Measurements from ENCODE around the gene SYNGR4. TPM values are rescaled to one million over a fixed set of nuclear protein-coding genes. Genes with fewer than 3 reads are reported as not detected.

The SYNGR4 gene
- total RNA-seq, 1 experiment from 2014 or later, result 0.49 TPM

DNA sequence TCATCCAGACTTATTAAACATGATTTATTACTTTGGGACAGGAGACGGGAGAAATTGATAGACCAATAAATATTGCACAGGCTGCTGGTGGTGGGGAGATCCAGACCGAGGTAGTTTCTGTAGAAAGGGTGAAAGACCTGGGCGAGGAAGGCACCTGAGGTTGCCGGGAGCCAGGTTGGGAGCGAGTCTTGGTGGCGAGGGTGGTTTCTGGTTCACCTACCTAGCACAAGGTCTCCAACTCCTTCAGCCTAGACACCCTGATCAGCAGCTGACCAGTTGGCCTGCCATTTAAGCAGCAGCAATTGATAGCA lies 31.9 kb upstream of the SYNGR4 start:
- peak overlapping the region; percentile 97 for H3K4me2 ChIP-seq (ENCODE audit: low read length)
- H3K9ac ChIP-seq (ENCODE audit: low read length), result peak overlapping the region; percentile 70
- no TSS peak for BruUV-seq (replicated peaks)
- RAD21 ChIA-PET (ENCODE audit: low non-redundant PET in 1 of 2, low total read pairs in 2 of 2, uncharacterized antibody in 2 of 2, unreplicated experiment in 2 of 2), result interaction anchor here (1.6 to 3.5 kb wide), 3 partner anchors 11 to 66 kb away, joined by 7 to 54 read pairs (median 32); a partner anchor contains a TSS
- POLR2A ChIA-PET, result interaction anchor here (0.6 to 2.7 kb wide), 7 partner anchors 8 to 287 kb away, joined by 3 to 53 read pairs (median 4); partner anchors contain the start of genes EMP3, RPL18, SPHK2 and SYNGR4
- H3K36me3 ChIP-seq (ENCODE audit: control insufficient read depth in 1 of 2, insufficient read depth in 2 of 2, low read length in 2 of 2), result peaks cover 0 to 6% of the 10 kb centered on the region in 2 experiments; a peak in 1 of 4 replicates
- H3K27ac ChIP-seq (ENCODE audit: low read depth, low read length), result peak overlapping the region; percentile 74
- no peak overlapping the region for H2AFZ ChIP-seq (ENCODE audit: low read depth, low read length, poor library complexity, severe bottlenecking)
- DNase-seq (ENCODE audit: low read depth, low spot score) (no peak), ATAC-seq (no peak)
- CTCF ChIA-PET, result interaction anchor here (0.7 to 4.4 kb wide), 12 partner anchors 9 to 256 kb away, joined by 3 to 158 read pairs (median 4); partner anchors contain the start of genes EMP3, KDELR1, SYNGR4 and TMEM143
- H3K9me3 ChIP-seq (ENCODE audit: control insufficient read depth in 1 of 2, insufficient read depth in 1 of 2, low read depth in 1 of 2, low read length in 2 of 2), result no peaks in the 10 kb centered on the region
- H3K79me2 ChIP-seq (ENCODE audit: insufficient read depth, low read length), result peaks cover 6% of the 10 kb centered on the region; the same call in 1 of the 2 replicates
- TF ChIP-seq, protein P1, sequence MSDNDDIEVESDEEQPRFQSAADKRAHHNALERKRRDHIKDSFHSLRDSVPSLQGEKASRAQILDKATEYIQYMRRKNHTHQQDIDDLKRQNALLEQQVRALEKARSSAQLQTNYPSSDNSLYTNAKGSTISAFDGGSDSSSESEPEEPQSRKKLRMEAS (IDR thresholded peaks at IDR 0.05), result no peak
- no peak for TF ChIP-seq YY1 (IDR thresholded peaks at IDR 0.05; ENCODE audit: extremely low read depth, insufficient replicate concordance, low read depth, low read length)
- TF ChIP-seq CEBPB (IDR thresholded peaks at IDR 0.05; ENCODE audit: low read depth), result no peak
- TF ChIP-seq CTCF (IDR thresholded peaks at IDR 0.05 in 2 of 3, conservative IDR thresholded peaks at IDR 0.05 in 1 of 3; ENCODE audit: borderline replicate concordance in 1 of 3, insufficient read depth in 1 of 3, low read depth in 2 of 3, low read length in 2 of 3), result no peak
- TF ChIP-seq ZFX (IDR thresholded peaks at IDR 0.05), result no peak
- TF ChIP-seq CBX3 (IDR thresholded peaks at IDR 0.05; ENCODE audit: low read depth), result no peak
- no peak for TF ChIP-seq REST (IDR thresholded peaks at IDR 0.05; ENCODE audit: low read depth)
- no peak for TF ChIP-seq ZBTB33 (IDR thresholded peaks at IDR 0.05; ENCODE audit: extremely low read depth, insufficient replicate concordance, low read length)
- no peak for TF ChIP-seq FOSL1 (IDR thresholded peaks at IDR 0.05; ENCODE audit: low read depth)
- no peak for TF ChIP-seq POLR2AphosphoS5 (IDR thresholded peaks at IDR 0.05; ENCODE audit: low read depth, low read length)
- no peak for TF ChIP-seq RAD21 (IDR thresholded peaks at IDR 0.05; ENCODE audit: low read depth)
- no peak for TF ChIP-seq JUND (IDR thresholded peaks at IDR 0.05)
- peak overlapping the region in 1 of 2 experiments; percentile 21; a peak in 2 of 4 replicates for H3K4me3 ChIP-seq (replicated peaks in 1 of 2; ENCODE audit: low read depth in 1 of 2, low read length in 2 of 2)
- peaks cover 12 to 38% of the 10 kb centered on the region in 2 experiments for H3K4me1 ChIP-seq (ENCODE audit: control insufficient read depth in 1 of 2, insufficient read depth in 2 of 2, low read length in 2 of 2)
- no peaks in the 10 kb centered on the region for H3K9me2 ChIP-seq (ENCODE audit: insufficient read depth)
- no peaks in the 10 kb centered on the region for H4K20me1 ChIP-seq (ENCODE audit: insufficient read depth)
- H3K27me3 ChIP-seq (ENCODE audit: insufficient read depth, low read length), result no peaks in the 10 kb centered on the region
- intact Hi-C loops (cut with micrococcal nuclease), result loop anchor here (2.0 kb wide), 1 partner anchor 18 kb away; no protein-coding TSS in a partner anchor
